ENCODE results near the gene EAPP.

DNA sequence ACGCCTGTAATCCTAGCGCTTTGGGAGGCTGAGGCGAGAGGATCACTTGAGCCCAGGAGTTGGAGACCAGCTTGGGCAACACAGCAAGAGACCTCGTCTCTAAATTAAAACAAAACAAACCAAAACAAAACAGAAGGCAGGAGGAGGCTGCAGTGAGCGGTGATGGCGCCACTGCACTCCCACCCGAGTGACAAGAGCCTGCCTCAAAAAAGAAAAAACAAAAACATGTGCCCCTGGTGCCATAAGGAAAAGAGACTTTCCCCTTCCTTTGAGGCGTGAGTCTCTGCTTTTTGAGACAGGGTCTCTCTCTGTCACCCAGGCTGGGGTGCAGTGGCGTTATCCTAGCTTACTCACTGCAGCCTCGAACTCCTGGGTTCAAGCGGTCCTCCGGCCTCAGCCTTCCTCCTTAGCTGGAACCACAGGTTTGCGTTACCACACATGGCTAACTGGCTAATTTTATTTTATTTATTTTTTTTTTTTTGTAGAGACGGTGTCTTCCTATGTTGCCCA, 9.0 kb upstream of the EAPP start:
- no peak for TF ChIP-seq POLR2A (IDR thresholded peaks at IDR 0.05)
- TF ChIP-seq, protein P1, sequence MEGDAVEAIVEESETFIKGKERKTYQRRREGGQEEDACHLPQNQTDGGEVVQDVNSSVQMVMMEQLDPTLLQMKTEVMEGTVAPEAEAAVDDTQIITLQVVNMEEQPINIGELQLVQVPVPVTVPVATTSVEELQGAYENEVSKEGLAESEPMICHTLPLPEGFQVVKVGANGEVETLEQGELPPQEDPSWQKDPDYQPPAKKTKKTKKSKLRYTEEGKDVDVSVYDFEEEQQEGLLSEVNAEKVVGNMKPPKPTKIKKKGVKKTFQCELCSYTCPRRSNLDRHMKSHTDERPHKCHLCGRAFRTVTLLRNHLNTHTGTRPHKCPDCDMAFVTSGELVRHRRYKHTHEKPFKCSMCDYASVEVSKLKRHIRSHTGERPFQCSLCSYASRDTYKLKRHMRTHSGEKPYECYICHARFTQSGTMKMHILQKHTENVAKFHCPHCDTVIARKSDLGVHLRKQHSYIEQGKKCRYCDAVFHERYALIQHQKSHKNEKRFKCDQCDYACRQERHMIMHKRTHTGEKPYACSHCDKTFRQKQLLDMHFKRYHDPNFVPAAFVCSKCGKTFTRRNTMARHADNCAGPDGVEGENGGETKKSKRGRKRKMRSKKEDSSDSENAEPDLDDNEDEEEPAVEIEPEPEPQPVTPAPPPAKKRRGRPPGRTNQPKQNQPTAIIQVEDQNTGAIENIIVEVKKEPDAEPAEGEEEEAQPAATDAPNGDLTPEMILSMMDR (IDR thresholded peaks at IDR 0.05): no peak
- TF ChIP-seq POLR2AphosphoS5 (IDR thresholded peaks at IDR 0.05; ENCODE audit: insufficient read depth in 1 of 2, low read depth in 1 of 2): no peak

All from vagina (tissue), 2 donors.